ENCODE data around the gene PTPRH. TPM values are rescaled to one million over a fixed set of nuclear protein-coding genes. Genes with fewer than 3 reads are reported as not detected.

PTPRH gene
- total and polyA plus RNA-seq, 9 of the 15 experiments (the other 6 are each of a cell fraction or from before 2014, with no cell fraction given): 0.87 to 34.3 (median 22.7) TPM

DNA sequence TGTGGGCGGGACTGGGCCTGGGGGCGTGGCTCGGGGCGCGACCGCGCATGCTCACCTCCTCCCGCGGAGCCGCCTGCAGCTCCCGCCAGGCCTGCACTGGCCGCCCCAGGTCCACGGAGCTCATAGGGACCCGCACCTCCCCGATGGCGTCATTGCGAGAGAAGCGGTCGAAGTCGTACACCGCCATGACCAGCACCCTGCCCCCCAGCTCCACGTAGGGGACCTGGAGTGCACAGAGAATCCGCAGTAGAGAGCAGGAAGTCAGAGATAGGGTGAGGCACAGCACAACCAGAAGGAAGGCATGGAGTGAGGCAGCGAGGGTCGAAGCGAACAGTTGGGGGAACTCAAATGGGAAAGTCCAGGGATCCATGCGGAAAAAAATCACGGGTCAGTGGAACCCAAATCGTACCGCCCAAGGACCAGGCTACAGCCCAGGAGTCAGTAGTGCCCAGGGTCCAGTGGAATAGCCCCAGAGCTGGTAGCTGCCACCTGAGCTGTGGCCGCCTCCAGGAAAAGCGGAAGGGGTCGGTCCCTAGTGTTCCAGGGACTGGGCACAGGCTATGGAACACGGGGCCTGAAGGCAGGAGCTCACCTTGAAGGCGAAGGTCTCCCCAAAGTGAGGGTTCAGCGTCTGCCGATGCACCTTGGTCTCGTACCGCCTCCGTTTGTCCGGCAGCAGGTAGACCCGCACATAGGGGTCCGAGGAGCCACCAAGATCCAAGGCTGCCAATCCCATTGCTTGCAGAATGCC is 34.0 kb downstream of the PTPRH start (continued):
- TF ChIP-seq KLF16 (IDR thresholded peaks at IDR 0.05): no peak
- peak; percentile 59 for TF ChIP-seq TBP (optimal IDR thresholded peaks at IDR 0.05; ENCODE audit: low read depth, low read length)
- no peak for TF ChIP-seq SRF (CRISPR knock-in tag; IDR thresholded peaks at IDR 0.05)
- TF ChIP-seq MXI1 (IDR thresholded peaks at IDR 0.05; ENCODE audit: low read depth, low read length): no peak
- no peak for TF ChIP-seq KDM4B (IDR thresholded peaks at IDR 0.05; ENCODE audit: borderline replicate concordance in 2 of 2, low read depth in 1 of 2)
- TF ChIP-seq ZNF444 (CRISPR knock-in tag; IDR thresholded peaks at IDR 0.05): no peak
- no peak for TF ChIP-seq HNRNPK (IDR thresholded peaks at IDR 0.05; ENCODE audit: low read depth, low read length, poor library complexity, severe bottlenecking)
- no peak for TF ChIP-seq ZNF584 (CRISPR knock-in tag; IDR thresholded peaks at IDR 0.05; ENCODE audit: low read depth)
- no peak; the same call in 1 of the 2 replicates for TF ChIP-seq ELF1 (tag; IDR thresholded peaks at IDR 0.05)
- TF ChIP-seq CEBPZ (IDR thresholded peaks at IDR 0.05; ENCODE audit: borderline replicate concordance, low read depth, low read length): no peak
- no peak for TF ChIP-seq BDP1 (IDR thresholded peaks at IDR 0.05; ENCODE audit: insufficient read depth, insufficient read length)
- TF ChIP-seq ZSCAN32 (CRISPR knock-in tag; IDR thresholded peaks at IDR 0.05): no peak
- no peak for TF ChIP-seq NR3C1 (CRISPR knock-in tag; IDR thresholded peaks at IDR 0.05)
- TF ChIP-seq FOXA1 (IDR thresholded peaks at IDR 0.05; ENCODE audit: borderline replicate concordance): no peak
- TF ChIP-seq FOXJ2 (tag; IDR thresholded peaks at IDR 0.05): no peak
- TF ChIP-seq SNRNP70 (optimal IDR thresholded peaks at IDR 0.05; ENCODE audit: low read depth, low read length): no peak
- TF ChIP-seq CREBBP (IDR thresholded peaks at IDR 0.05; ENCODE audit: low read depth, low read length): no peak
- no peak for TF ChIP-seq STAG1 (CRISPR knock-in tag; IDR thresholded peaks at IDR 0.05; ENCODE audit: borderline replicate concordance)
- TF ChIP-seq HDAC1 (IDR thresholded peaks at IDR 0.05): peak in 1 of 2 experiments; percentile 63; a peak in 2 of 4 replicates
- 0 out of 2 replicates have a peak, but pooled peaks have one; percentile 27 for TF ChIP-seq MIER1 (IDR thresholded peaks at IDR 0.05; ENCODE audit: low read depth)
- no peak for TF ChIP-seq MITF (IDR thresholded peaks at IDR 0.05)
- TF ChIP-seq, protein P1, sequence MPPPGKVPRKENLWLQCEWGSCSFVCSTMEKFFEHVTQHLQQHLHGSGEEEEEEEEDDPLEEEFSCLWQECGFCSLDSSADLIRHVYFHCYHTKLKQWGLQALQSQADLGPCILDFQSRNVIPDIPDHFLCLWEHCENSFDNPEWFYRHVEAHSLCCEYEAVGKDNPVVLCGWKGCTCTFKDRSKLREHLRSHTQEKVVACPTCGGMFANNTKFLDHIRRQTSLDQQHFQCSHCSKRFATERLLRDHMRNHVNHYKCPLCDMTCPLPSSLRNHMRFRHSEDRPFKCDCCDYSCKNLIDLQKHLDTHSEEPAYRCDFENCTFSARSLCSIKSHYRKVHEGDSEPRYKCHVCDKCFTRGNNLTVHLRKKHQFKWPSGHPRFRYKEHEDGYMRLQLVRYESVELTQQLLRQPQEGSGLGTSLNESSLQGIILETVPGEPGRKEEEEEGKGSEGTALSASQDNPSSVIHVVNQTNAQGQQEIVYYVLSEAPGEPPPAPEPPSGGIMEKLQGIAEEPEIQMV (tag; conservative IDR thresholded peaks at IDR 0.05; ENCODE audit: low read depth): no peak

Data from K562 (cell line).